Kasumi-1 (cell line): Measurements from ENCODE around the gene CDH4.

Experiments used
- DNase-seq, 2 experiments: peaks; one replicate each; lab custom pipeline; 2025; lab: John Stamatoyannopoulos, UW

The CDH4 gene

DNA sequence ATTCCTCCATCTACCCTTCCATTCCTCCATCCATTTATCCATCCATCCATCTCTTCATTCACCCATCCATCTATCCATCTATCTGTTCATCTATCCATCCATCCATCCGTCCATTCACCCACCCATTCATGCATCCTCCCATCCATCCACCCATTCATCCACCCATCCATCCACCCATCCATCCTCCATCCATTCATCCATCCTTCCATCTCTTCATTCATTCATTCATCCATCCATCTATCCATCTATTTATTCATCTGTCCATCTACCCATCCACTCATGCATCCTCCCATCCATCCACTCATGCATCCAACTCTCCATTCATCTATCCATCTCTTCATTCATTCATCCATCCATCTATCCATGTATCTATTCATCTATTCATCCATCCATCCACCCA is 380.9 kb downstream of the CDH4 start:
- DNase-seq, result no peak

- no peak for DNase-seq
These were observed 382.5 kb downstream of the CDH4 start for GRCh38 chr20:61634376-61635145.

GRCh38 chr20:61635721-61636455 is 383.8 kb downstream of the CDH4 start:
- DNase-seq, result no peak

DNA sequence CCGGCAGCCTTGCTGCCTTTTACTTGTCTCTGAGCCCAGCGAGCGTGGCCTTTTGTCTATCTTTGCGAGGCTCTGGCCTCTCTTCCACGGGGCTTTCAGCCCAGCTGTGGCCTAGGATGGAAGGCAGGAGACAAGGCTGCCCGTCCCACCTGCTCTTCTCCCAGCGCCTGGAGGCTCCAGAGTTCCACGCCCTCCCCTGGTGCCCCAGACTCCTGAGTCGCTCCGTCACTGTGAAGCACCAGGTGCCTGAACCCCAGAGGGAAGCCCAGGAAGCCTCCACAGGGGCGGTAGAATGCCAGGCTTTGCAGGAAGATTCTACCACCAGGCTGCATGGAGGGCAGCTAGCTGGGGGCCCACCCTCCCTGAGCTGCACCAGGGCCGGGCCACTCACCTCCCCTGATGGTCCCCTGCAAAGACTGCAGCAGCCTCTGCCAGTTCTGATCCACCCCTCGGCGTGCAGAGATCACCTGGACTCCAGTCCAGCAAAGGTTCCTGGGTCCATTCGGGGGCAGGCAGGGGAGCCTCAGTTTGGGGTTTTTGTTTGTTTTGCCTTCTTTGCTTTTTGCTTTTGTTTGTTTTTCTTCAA is 384.6 kb downstream of the CDH4 start:
- DNase-seq, result no peak

DNA sequence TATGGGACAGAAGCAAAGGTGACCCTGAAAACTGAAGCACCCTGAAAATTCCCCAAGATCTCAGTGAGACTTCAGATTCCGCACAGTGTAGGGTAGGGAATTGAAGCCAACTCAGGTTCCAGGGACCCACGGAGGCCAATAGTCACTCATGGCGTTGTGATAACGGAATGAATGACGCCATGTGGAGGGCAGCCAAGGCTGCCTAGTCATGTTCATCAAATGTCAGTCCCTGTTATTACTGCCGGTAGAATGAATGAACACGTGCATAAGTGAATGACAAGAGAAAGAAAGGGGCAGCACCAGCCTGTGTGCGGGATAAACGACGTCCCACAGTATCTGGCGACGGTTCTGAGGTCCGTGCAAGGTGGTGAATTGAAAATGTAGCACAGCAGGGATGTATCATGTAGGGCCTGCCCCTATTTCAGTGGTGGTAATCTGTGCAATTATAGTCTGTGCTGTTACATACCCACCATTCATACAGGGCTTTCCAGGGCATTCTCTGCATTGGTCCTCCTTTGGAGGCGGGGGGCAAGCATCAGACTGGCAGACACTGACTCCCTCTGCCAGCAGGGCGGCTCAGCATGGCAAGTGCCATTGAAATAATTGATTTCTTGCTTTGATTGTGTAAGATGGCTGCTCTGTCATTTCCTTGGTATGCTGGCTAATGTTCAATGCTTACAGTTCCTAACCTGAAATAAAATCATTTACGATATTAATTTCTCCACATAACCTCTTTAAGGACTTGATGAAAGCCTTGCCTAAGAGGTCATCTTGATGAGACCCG is 386.9 kb downstream of the CDH4 start:
- DNase-seq, result no peak

GRCh38 chr20:61640131-61640870 is 388.2 kb downstream of the CDH4 start:
- DNase-seq, result no peak

GRCh38 chr20:61640871-61641245 is 388.8 kb downstream of the CDH4 start:
- no peak for DNase-seq

GRCh38 chr20:61643656-61644377 is 391.8 kb downstream of the CDH4 start:
- no peak for DNase-seq

- no peak for DNase-seq
These were observed 392.5 kb downstream of the CDH4 start for GRCh38 chr20:61644378-61645076.

GRCh38 chr20:61645732-61646131 is 393.7 kb downstream of the CDH4 start:
- DNase-seq, result no peak

- DNase-seq, result no peak
These were observed 394.4 kb downstream of the CDH4 start for GRCh38 chr20:61646453-61646852.

DNA sequence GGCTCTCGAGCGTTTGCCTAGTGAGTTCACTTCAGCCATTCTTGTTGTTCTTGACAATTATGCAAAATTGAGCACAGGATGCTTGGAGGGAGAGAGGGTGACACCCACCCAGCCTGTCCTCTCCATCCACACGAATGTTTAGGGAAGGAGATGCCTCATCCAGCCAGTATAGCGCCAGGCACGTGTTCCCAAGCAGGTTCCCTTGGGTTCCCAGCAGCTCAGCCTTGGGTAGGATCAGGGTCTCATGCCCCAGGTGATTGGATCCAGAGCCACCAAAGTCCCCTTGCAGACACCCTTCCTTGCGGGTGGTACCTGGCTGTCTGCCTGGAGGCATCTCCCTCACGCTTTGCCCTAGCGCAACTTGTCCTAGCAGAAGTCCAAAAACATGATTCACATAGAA is 394.9 kb downstream of the CDH4 start:
- no peak for DNase-seq

DNA sequence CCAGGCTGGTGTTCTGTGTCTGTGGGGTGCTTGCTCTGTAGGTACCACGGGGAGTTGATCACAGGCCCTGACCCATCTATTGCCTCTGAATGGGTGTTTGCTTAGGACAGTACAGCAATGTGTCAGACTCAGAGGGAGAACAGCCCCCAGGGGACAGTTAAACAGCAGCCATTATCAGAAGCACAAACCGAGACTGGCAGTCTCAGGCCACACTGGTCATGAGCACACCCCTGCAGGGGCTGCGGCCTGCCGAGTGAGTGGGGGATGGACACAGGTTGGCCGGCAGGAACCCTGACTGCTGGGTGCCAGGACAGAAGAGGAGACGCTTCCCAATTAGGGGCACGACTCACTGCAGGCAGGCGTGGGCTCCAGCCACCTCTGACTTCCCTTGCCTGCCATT is 395.6 kb downstream of the CDH4 start:
- no peak for DNase-seq

DNA sequence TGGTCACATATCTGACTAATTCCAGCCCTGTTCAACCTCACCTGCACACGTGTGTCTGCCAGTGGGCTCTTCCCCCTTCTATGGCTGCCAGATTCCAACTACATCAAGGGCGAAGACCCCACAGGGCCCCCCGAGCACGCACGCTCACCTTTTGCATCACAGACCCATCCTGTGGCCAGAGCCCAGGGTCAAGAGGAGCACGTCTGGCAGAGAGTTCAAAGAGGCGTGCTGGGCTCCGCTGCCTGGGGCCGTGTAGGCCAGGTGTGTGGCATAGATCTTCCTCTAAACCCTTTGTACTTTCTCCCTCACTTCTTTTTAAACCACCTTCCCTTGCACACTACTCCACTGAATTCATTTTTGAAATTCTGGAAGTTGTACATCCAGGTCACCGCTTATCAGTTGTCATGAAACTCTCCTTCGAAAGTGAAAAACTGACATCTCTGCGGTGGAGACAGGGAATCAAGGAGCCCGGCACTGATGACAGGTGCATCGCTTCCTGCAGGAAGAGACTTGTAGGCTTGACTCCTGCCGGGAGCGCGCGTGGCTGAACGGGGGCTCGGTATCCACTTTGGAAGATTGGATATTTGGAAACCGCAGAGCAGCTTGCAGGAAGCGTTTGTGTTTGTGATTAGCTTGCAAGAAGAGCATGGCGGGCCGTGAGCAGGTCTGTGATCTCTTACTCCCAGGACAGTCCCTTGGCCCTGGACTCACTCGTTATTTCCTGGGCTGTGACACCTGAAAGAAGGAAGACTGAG is 397.2 kb downstream of the CDH4 start:
- DNase-seq, result no peak

GRCh38 chr20:61649860-61650162 is 397.8 kb downstream of the CDH4 start:
- no peak for DNase-seq

DNA sequence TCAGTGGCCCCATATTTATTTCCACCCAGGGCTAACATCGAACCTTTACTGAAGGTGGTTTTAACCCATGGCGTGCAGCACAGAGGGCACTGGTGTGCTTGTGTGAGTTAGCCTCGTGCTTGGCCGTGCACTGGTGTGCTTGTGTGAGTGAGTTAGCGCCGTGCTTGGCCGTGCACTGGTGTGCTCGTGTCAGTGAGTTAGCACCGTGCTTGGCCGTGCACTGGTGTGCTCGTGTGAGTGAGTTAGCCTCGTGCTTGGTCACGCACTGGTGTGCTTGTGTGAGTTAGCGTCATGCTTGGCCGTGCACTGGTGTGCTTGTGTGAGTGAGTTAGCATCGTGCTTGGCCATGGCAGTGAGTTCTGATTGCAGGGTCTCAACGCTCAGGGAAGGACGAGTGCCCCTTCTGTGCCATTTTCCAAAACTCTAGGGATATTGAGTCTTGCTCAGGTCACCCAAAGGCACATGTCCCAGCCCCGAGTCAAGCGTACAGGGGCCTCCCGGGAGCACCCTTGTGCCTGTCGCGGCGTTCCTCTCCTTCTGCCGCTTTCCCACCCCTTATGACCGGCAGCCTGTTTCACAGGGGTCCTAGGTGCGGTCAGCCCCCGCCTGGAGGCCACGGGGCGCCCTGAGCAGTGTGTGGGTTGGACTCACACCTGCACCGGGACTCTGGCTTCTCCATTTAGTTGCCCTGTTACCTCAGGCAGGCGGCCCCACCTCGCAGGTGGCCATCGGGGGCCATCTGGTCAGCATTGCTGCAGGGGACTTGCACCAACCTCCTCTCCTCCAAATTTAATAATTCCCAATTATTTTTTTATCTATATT is 399.1 kb downstream of the CDH4 start:
- no peak for DNase-seq

GRCh38 chr20:61652146-61652545 is 400.1 kb downstream of the CDH4 start:
- no peak for DNase-seq

DNA sequence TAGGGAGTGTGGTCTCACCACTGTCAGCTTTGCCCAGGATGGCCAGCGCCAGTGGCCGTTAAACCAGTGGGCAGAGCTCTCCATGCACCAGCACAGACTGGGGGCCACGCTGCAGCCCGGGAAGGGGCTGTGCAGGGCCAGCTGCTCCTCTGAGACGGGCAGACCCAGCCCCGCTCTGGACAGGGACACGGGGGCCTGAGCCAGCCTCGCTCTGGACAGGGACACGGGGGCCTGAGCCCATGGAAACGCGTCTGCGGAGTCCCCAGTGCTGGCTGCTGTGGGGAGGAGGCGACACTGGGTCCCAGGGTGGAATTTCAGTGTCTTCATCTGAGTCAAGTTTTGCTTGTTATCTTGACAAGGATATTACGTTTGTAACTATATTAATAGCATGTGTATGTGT is 402.7 kb downstream of the CDH4 start:
- no peak for DNase-seq

DNA sequence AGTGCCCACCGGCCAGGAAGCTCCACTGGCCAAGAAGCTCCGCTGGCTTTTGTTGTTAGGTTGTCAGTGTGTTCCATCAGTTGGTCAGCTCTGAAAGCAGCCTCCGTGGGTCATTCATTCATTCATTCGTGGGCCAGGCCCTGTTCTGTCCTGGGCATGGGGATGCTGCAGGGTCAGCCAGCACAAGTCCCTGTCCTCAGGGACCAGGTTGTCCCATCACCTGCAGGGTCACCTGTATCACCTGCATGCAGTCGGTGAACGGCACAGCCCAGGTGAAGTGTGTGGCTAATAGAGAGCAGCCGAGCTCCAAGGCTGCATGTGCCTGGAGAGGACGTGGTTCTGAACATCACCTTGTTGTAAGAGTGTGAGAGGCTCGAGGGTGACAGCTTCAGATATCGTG is 403.5 kb downstream of the CDH4 start:
- no peak for DNase-seq
